Medulla oblongata (tissue), 1 donor: ENCODE data around the gene NT5DC2.

Experiments used
- DNase-seq: peaks from one replicate; pipeline ENCODE4 v3.0.0-alpha.2; 2015; ENCODE audit errors: extremely low spot score

NT5DC2 gene

GRCh38 chr3:52509753-52510328, 23.8 kb downstream of the NT5DC2 start:
- no peak for DNase-seq

- no peak for DNase-seq
Measured at GRCh38 chr3:52507359-52507758, 26.3 kb downstream of the NT5DC2 start.

GRCh38 chr3:52506266-52506966, 27.2 kb downstream of the NT5DC2 start:
- DNase-seq = no peak

- DNase-seq = no peak
Measured at GRCh38 chr3:52504977-52505376, 28.7 kb downstream of the NT5DC2 start.

GRCh38 chr3:52503788-52504424, 29.8 kb downstream of the NT5DC2 start:
- DNase-seq = no peak

GRCh38 chr3:52502808-52503350, 30.8 kb downstream of the NT5DC2 start:
- DNase-seq = no peak

GRCh38 chr3:52502001-52502400, 31.7 kb downstream of the NT5DC2 start:
- DNase-seq = no peak

GRCh38 chr3:52501046-52501445, 32.6 kb downstream of the NT5DC2 start:
- DNase-seq = no peak

GRCh38 chr3:52498137-52499054, 35.3 kb downstream of the NT5DC2 start:
- DNase-seq = peak; percentile 82

- no peak for DNase-seq
Measured at GRCh38 chr3:52495777-52496602, 37.7 kb downstream of the NT5DC2 start.

GRCh38 chr3:52494886-52495495, 38.7 kb downstream of the NT5DC2 start, which contains the start of gene STAB1:
Gene STAB1, plus strand, starts transcription at chr3:52495338. Its CDS starts 76 bp downstream, at chr3:52495414.
- DNase-seq = no peak

- no peak for DNase-seq
Measured at GRCh38 chr3:52494445-52494844, 39.2 kb downstream of the NT5DC2 start.

GRCh38 chr3:52493232-52494017, 40.2 kb downstream of the NT5DC2 start:
- no peak for DNase-seq

GRCh38 chr3:52492059-52492458, 41.6 kb downstream of the NT5DC2 start:
- no peak for DNase-seq

GRCh38 chr3:52490939-52491526, 42.6 kb downstream of the NT5DC2 start:
- DNase-seq = no peak

- DNase-seq = no peak
Measured at GRCh38 chr3:52490035-52490938, 43.4 kb downstream of the NT5DC2 start.

GRCh38 chr3:52489453-52489852, 44.2 kb downstream of the NT5DC2 start:
- DNase-seq = no peak

- DNase-seq = no peak
Measured at GRCh38 chr3:52488746-52489145, 44.9 kb downstream of the NT5DC2 start.
